ENCODE measurements around the gene FAM131B. TPM values are rescaled to one million over a fixed set of nuclear protein-coding genes. Genes with fewer than 3 reads are reported as not detected.

The FAM131B gene
- total RNA-seq, 1 donor from 2014 or later = under 0.01 TPM

- DNase-seq (ENCODE audit: low read depth in 2 of 2) = no peak
Observed at GRCh38 chr7:143325240-143325639, 37.3 kb downstream of the FAM131B start.

- DNase-seq (ENCODE audit: low read depth in 2 of 2) = no peak
Observed at GRCh38 chr7:143323653-143324052, 38.9 kb downstream of the FAM131B start.

GRCh38 chr7:143322760-143323633 lies 39.5 kb downstream of the FAM131B start:
- DNase-seq (ENCODE audit: low read depth in 2 of 2) = no peak

- peak in 1 of 2 donors; percentile 14 for DNase-seq (ENCODE audit: low read depth in 2 of 2)
Observed at GRCh38 chr7:143321734-143322133, 40.8 kb downstream of the FAM131B start.

GRCh38 chr7:143321242-143321641 lies 41.3 kb downstream of the FAM131B start:
- DNase-seq (ENCODE audit: low read depth in 2 of 2) = no peak

GRCh38 chr7:143320620-143321019 lies 41.9 kb downstream of the FAM131B start:
- DNase-seq (ENCODE audit: low read depth in 2 of 2) = no peak

GRCh38 chr7:143318661-143319060 lies 43.9 kb downstream of the FAM131B start:
- no peak for DNase-seq (ENCODE audit: low read depth in 2 of 2)

GRCh38 chr7:143316492-143316891 lies 46.0 kb downstream of the FAM131B start:
- DNase-seq (ENCODE audit: low read depth in 2 of 2) = no peak

- DNase-seq (ENCODE audit: low read depth in 2 of 2) = no peak
Observed at GRCh38 chr7:143315776-143316175, 46.7 kb downstream of the FAM131B start, which contains the start of gene CLCN1. CLCN1 (plus strand) TSS chr7:143316111; CDS start chr7:143316213, 102 bp downstream.

GRCh38 chr7:143314127-143314526 lies 48.4 kb downstream of the FAM131B start:
- no peak for DNase-seq (ENCODE audit: low read depth in 2 of 2)

- peak in 1 of 2 donors; percentile 28 for DNase-seq (ENCODE audit: low read depth in 2 of 2)
Observed at GRCh38 chr7:143308632-143309031, 53.9 kb downstream of the FAM131B start.

GRCh38 chr7:143305423-143306070 lies 57.0 kb downstream of the FAM131B start:
- peak; percentile 68 to 72 for DNase-seq (ENCODE audit: low read depth in 2 of 2)

- no peak for DNase-seq (ENCODE audit: low read depth in 2 of 2)
Observed at GRCh38 chr7:143304938-143305337, 57.6 kb downstream of the FAM131B start.

- no peak for DNase-seq (ENCODE audit: low read depth in 2 of 2)
Observed at GRCh38 chr7:143303733-143304132, 58.8 kb downstream of the FAM131B start.

Other genes with a start within 250 kb of the FAM131B start
- gene PIP, start 230.6 kb downstream of the FAM131B start, total RNA-seq = not detected in 2 replicates
- not detected in 2 replicates for gene TAS2R39, start 179.3 kb downstream of the FAM131B start, total RNA-seq
- not detected in 2 replicates for gene TAS2R40, start 140.7 kb downstream of the FAM131B start, total RNA-seq
- 61.5 and 77.0 TPM in 2 replicates for gene GSTK1, start 99.3 kb downstream of the FAM131B start, total RNA-seq
- gene TMEM139, start 77.8 kb downstream of the FAM131B start, total RNA-seq = not detected in 2 replicates
- gene CASP2, start 74.4 kb downstream of the FAM131B start, total RNA-seq = 9.9 and 11.6 TPM in 2 replicates
- gene CLCN1, start 46.6 kb downstream of the FAM131B start, total RNA-seq = not detected in 2 replicates
- 12.0 and 13.9 TPM in 2 replicates for gene ZYX, start 18.6 kb upstream of the FAM131B start, total RNA-seq
- 0.20 TPM in 1 of 2 replicates, not detected in the other for gene EPHA1, start 46.1 kb upstream of the FAM131B start, total RNA-seq
- not detected in 2 replicates for gene TAS2R60, start 80.7 kb upstream of the FAM131B start, total RNA-seq
- gene TAS2R41, start 115.2 kb upstream of the FAM131B start, total RNA-seq = not detected in 2 replicates
- gene CTAGE15, start 209.1 kb upstream of the FAM131B start, total RNA-seq = not detected in 2 replicates